ENCODE results near the gene TRMT1.

DNA sequence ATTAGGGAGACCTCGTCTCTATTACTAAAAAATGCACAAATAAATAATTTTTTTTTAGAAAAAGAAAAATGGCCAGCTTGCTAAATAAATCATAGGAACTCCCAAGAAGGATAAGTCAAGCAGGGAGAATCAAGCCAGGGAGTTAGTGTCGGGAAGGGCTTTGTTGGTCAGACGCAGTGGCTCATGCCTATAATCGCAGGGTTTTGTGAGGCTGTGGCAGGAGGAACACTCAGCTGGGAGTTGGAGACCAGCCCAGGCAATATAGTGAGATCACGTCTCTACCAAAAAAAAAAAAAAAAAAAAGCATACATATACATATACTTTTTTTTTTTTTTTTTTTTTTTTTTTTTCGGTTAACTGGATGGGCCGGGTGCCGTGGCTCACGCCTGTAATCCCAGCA is 10.5 kb upstream of the TRMT1 start:
- TF ChIP-seq, protein P1, sequence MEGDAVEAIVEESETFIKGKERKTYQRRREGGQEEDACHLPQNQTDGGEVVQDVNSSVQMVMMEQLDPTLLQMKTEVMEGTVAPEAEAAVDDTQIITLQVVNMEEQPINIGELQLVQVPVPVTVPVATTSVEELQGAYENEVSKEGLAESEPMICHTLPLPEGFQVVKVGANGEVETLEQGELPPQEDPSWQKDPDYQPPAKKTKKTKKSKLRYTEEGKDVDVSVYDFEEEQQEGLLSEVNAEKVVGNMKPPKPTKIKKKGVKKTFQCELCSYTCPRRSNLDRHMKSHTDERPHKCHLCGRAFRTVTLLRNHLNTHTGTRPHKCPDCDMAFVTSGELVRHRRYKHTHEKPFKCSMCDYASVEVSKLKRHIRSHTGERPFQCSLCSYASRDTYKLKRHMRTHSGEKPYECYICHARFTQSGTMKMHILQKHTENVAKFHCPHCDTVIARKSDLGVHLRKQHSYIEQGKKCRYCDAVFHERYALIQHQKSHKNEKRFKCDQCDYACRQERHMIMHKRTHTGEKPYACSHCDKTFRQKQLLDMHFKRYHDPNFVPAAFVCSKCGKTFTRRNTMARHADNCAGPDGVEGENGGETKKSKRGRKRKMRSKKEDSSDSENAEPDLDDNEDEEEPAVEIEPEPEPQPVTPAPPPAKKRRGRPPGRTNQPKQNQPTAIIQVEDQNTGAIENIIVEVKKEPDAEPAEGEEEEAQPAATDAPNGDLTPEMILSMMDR (conservative IDR thresholded peaks at IDR 0.05; ENCODE audit: low read length) = no peak
- TF ChIP-seq EZH2phosphoT487 (IDR thresholded peaks at IDR 0.05; ENCODE audit: borderline replicate concordance) = no peak
